Right forelimb (tissue), 1 donor: Measurements from ENCODE around the gene RASSF3.
"Not testable (repeated sequence)": the region's sequence is repeated elsewhere in the genome, so short reads cannot be mapped to it uniquely, and the experiment has no call there.

Source experiments
- DNase-seq: peaks from one replicate; pipeline ENCODE4 v3.0.0-alpha.2; 2018

RASSF3 gene, protein sequence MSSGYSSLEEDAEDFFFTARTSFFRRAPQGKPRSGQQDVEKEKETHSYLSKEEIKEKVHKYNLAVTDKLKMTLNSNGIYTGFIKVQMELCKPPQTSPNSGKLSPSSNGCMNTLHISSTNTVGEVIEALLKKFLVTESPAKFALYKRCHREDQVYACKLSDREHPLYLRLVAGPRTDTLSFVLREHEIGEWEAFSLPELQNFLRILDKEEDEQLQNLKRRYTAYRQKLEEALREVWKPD

GRCh38 chr12:64610079-64610659 lies at the start of gene RASSF3:
Gene RASSF3 (plus strand): TSS chr12:64610495. CDS start chr12:64610633, 138 bp downstream.
- peak; percentile 87 for DNase-seq

DNA sequence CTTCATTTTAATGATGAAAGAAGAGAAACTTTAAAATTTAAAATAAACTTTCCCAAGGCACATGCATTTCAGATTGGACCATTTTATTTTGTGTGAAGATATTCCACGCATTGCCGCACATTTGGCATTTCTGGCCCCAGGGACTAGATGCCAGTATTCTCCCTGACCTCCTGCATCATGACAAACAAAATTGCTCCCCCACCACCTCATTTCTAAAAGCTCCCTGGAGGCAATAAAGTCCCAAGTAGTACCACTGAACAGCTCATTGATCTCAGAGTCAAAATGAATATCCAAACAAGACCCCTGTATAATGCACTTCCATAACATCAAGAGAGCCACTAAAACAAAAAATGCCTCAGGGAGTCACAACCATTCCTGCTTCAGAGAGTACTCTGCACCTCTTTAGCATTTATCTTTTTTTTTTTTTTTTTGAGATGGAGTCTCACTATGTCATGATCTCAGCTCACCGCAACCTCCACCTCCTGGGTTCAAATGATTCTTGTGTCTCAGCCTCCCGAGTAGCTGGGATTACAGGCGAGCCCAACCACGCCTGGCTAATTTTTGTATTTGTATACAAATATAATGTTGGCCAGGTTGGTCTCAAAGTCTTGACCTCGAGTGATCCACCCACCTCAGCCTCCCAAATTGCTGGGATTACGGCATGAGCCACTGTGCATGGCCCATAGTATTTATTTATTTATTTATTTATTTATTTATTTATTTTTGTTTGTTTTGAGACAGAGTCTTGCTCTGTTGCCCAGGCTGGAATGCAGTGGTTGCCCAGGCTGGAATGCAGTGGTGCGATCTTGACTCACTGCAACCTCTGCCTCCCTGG lies 48.8 kb upstream of the RASSF3 start:
- peak; percentile 19 for DNase-seq

DNA sequence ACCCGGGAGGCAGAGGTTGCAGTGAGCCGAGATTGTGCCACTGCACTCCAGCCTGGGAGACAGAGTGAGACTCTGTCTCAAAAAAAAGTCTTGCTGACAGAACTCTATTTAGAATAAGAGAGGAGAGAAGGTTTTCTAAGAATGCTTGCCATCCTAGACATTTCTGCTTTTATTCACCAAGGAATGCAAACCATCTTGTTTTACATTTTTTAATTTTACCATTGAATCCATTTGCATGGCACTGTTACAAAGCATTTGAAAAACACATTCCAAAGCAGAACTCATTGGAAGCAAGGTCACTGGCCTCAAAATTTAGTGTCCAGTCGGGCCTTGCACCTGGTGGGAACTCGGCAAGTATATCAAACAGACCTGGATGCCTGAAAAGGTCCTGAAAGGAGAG lies 44.2 kb upstream of the RASSF3 start:
- no peak for DNase-seq

GRCh38 chr12:64566831-64567517 lies 43.3 kb upstream of the RASSF3 start:
- peak; percentile 36 for DNase-seq

- peak; percentile 27 for DNase-seq
Measured at GRCh38 chr12:64567570-64567969, 42.7 kb upstream of the RASSF3 start.

- DNase-seq: no peak
Measured at GRCh38 chr12:64568298-64568697, 42.0 kb upstream of the RASSF3 start.

DNA sequence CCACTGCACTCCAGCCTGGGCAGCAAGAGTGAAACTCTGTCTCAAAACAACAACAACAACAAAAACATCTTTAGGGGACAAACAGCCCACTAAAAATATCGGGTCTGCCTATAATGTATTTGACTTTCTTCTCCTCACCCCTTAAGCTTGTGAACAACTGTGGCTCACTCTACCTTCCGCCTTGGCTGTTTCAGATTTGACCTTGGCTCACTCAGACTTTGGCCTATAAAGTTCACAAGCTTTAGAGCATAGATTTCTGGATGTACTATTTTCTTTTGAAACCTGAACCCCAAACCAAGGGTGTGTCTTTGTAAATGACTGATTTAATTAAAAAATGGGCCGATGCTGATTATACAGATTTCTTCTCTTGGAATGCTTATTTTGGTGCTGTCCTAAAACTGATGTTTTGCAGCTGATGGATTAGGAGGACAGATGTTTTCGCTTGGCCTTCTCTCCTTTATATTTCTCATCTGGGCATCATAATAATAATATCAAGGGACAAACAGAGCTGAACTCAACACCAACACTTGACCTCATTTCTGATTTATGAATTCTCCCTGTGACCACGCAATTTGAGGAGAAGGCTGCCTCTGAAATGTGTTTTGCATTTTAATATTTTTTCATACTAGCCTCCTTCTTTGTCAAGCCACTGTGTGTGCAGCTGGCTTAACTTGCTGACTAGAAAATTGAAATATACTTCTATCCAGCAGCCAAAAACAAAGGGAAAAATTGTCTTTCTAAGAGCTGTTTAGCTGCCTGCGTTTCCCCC lies 40.2 kb upstream of the RASSF3 start:
- DNase-seq: no peak

DNA sequence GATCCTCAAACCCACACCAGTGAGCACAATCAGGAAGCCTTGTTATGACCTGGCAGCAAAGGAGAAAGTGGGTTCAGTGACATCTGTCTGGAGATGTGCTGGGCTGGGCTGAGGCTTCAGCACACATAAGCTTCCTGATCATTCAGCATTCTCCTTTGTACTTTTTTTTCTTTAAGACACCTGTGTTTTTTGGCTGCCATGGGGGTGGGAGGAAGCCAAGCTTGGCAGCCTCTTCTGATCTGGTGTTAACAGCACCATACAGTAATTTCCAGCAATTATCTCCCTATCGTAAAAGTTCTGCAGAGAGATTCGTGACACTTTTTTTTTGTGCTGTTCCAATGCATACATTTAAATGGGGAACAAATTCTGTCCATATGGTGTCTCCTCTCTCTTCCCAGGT lies 38.9 kb upstream of the RASSF3 start:
- DNase-seq: no peak

DNA sequence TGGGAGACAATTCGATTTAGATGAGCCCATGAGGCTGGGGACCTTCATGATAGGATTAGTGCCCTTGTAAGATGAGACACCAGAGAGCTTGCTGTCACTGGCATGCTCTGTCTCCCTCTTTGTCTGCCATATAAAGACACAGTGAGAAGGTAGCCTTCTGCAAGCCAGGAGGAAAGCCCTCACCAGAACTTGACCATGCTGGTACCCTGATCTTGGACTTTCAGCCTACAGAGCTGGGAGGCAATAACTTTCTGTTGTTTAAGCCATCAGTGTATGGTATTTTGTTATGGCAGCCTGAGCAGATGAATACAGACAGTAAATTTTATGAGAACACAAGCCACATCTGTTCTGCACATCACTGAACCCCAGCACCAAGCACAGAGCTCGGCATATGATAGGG lies 38.1 kb upstream of the RASSF3 start:
- DNase-seq: no peak

DNA sequence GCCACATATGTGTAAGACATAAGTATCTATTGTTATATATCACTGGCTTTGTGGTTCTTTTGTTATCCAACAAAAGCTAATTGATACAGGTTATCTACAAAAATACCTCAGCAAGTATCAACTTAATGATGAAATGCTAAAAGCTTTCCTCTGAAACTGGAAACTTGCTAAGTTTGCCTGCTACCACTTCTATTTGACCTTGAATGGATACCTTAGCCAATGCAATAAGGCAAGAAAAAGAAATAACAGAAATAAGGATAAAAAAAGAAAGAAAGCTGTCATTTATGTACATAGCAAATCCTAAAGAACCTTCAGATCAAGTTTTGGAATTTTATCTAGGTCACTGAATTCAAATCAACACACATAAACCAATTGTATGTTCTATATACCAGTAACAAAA lies 35.5 kb upstream of the RASSF3 start:
- DNase-seq: no peak

DNA sequence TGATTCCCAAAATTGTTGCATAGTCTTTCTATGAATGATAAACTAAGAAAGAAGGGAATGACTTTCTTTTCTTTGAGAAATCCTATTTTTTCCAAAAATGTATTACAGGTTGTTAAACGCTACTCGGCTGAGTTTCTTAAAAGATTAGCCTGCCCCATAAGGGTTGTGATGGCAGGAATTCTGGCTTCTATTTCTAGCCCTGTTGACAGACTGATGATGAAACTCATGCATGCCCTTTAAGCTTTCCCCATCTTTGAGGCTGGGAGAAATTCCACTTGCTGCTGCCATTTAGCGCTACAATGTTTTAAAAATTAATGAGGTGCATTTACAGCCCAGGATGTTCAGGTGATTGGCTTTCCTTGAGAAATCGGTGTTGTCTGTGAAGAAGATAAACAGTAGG lies 33.2 kb upstream of the RASSF3 start:
- DNase-seq: no peak

DNA sequence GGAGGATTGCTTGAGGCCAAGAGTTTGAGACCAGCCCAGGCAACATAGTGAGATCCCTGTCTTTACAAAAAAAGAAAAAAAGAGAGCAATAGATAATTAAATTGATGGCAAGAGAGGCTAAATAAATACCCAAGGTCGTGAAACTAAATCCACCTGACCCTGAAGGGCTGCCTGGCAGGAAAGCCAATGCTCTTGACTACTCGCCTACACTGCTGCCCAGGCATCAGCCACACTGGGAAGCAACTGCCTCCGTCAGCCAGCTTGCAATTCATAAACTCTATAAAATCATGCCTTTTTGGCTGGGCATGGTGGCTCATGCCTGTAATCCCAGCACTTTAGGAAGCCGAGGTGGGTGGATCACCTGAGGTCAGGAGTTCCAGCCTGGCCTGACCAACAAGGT lies 31.7 kb upstream of the RASSF3 start:
- no peak for DNase-seq

DNA sequence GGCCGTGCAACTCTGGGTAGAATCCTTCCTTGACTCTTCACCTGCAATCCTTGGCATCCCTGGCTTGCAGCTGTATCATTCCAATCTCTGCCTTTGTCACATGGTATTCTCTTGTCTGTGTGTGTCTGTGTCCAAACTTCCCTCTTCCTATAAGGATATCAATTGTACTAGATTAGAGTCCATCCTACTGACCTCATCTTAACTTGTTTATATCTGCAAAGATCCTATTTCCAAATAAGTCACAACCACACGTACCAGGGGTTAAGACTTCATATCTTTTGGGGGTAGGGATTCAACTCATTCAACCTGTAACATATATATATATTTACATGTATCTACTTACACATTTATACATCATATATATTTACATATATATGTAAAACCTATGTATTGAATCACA lies 29.6 kb upstream of the RASSF3 start:
- DNase-seq: no peak

- DNase-seq: no peak
Measured at GRCh38 chr12:64582114-64582513, 28.2 kb upstream of the RASSF3 start.

GRCh38 chr12:64582862-64583261 lies 27.4 kb upstream of the RASSF3 start:
- DNase-seq: no peak

- DNase-seq: not testable (repeated sequence)
Measured at GRCh38 chr12:64583395-64583770, 26.9 kb upstream of the RASSF3 start.

- no peak for DNase-seq
Measured at GRCh38 chr12:64583771-64584421, 26.4 kb upstream of the RASSF3 start.

- DNase-seq: no peak
Measured at GRCh38 chr12:64585104-64585503, 25.2 kb upstream of the RASSF3 start.

DNA sequence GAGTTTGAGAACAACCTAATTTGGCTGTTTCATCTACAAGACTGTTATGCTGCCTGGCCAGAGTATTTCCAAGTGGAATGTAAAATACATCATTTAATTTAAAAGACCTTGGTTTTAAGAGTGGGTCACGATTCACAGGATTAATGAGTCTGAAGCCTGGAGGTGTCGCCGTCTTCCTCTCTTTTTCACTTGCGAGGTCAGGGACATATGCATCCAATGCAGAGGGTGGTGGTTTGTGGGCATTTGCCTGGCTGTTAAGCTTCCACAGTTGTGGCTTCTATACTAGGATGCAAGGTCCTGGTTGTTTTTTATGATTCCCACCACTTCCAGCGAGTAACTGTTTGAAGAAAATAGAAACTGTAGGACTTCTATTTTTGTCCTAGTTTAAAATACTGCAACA lies 22.8 kb upstream of the RASSF3 start:
- DNase-seq: no peak

DNA sequence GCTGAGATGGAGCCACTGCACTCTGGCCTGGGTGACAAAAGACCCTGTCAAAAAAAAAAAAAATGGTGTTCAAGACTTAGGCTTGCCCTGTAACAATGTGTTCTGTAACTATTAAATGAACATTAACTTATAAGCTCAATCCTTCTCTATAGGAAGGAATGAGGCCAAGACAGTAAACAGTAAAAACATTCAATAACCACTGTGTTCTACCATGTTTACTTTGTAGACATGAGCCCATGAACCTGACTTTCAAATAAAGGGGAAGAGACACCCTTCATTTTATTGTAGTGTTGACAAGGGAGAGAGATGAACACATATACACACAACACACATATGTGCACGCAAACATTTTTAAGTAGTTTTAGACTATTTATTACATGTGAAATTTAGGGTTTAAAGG lies 20.1 kb upstream of the RASSF3 start:
- no peak for DNase-seq

DNA sequence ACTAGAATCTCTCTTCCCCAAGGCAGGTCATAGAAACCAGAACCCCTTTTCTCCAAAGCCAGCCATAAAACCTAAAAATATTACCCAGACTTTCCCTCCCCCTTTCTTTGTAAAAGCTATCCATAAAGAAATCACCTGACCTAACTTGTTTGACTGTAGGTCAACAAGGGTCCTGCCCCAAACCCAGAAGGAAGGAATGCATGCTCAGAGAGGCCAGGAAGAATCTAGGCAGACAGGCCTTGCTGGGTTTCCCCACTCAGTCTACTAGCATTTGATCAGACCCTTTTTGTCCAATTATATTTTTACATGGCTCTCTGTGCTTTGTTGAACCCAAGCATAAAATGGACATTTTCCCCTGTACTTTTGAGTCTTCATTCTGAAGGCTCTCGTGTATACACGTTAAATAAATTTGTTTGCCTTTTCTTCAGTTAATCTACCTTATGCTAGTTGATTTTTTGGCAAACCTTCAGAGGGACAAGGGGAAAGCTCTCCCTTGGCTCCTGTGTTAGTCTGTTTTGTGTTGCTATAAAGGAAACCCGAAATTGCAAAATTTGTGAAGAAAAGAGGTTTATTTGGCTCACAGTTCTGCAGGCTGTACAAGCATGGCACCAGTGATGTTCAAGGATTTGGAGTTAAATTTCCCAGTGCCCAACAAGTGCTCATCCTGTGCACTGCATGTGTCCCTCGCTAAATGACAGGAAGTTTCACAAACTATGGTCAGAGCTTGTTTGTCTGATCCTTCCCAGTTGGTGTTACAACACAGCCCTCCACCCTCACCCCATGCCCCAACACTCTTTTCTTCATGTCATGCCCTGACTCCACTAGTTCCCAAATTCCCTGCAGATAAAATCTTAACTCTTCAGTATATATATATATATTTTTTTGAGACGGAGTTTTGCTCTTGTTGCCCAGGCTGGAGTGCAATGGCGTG lies 14.2 kb upstream of the RASSF3 start:
- DNase-seq: no peak
